ENCODE measurements around the gene AMPD2.

Gene AMPD2

GRCh38 chr1:109649491-109649914 lies 29.9 kb downstream of the AMPD2 start:
- H3K79me2 ChIP-seq (ENCODE audit: control insufficient read depth, low read length) = no peaks in the 10 kb centered on the region
- peak overlapping the region; percentile 50 for H3K4me2 ChIP-seq (ENCODE audit: low read length)
- H3K27me3 ChIP-seq (ENCODE audit: control insufficient read depth, low read length) = peaks cover 32% of the 10 kb centered on the region
- no peaks in the 10 kb centered on the region for H3K36me3 ChIP-seq (ENCODE audit: control insufficient read depth, low read length)
- H3K4me1 ChIP-seq (ENCODE audit: control insufficient read depth, low read length) = peaks cover 5% of the 10 kb centered on the region
- no peak overlapping the region for H3K27ac ChIP-seq (ENCODE audit: low read depth, low read length)
- H3K4me3 ChIP-seq (ENCODE audit: low read length) = peak overlapping the region; percentile 40
- no peaks in the 10 kb centered on the region for H3F3A ChIP-seq (ENCODE audit: control insufficient read depth, insufficient read depth)
- no peaks in the 10 kb centered on the region for H3K9me2 ChIP-seq (replicated peaks; ENCODE audit: control insufficient read depth, low read length)
- no peaks in the 10 kb centered on the region for H4K20me1 ChIP-seq (ENCODE audit: control insufficient read depth, insufficient read depth, low read depth, low read length)
- H3K9me3 ChIP-seq (ENCODE audit: control insufficient read depth, insufficient read depth, low read length) = no peaks in the 10 kb centered on the region
- TF ChIP-seq EZH2phosphoT487 (IDR thresholded peaks at IDR 0.05; ENCODE audit: borderline replicate concordance, low read length) (no peak), CTCF (IDR thresholded peaks at IDR 0.05; ENCODE audit: low read depth, low read length, poor library complexity, severe bottlenecking) (peak; percentile 41)

GRCh38 chr1:109650609-109651008 lies 31.0 kb downstream of the AMPD2 start:
- H3K27ac ChIP-seq (ENCODE audit: low read depth, low read length) = no peak overlapping the region
- H4K20me1 ChIP-seq (ENCODE audit: control insufficient read depth, insufficient read depth, low read depth, low read length) = no peaks in the 10 kb centered on the region
- peaks cover 35% of the 10 kb centered on the region for H3K27me3 ChIP-seq (ENCODE audit: control insufficient read depth, low read length)
- no peaks in the 10 kb centered on the region for H3K79me2 ChIP-seq (ENCODE audit: control insufficient read depth, low read length)
- H3K9me3 ChIP-seq (ENCODE audit: control insufficient read depth, insufficient read depth, low read length) = no peaks in the 10 kb centered on the region
- H3K4me2 ChIP-seq (ENCODE audit: low read length) = no peak overlapping the region
- H3K36me3 ChIP-seq (ENCODE audit: control insufficient read depth, low read length) = no peaks in the 10 kb centered on the region
- H3K4me1 ChIP-seq (ENCODE audit: control insufficient read depth, low read length) = peaks cover 16% of the 10 kb centered on the region
- H3K9me2 ChIP-seq (replicated peaks; ENCODE audit: control insufficient read depth, low read length) = no peaks in the 10 kb centered on the region
- H3F3A ChIP-seq (ENCODE audit: control insufficient read depth, insufficient read depth) = no peaks in the 10 kb centered on the region
- H3K4me3 ChIP-seq (ENCODE audit: low read length) = no peak overlapping the region
- no peak for TF ChIP-seq EZH2phosphoT487 (IDR thresholded peaks at IDR 0.05; ENCODE audit: borderline replicate concordance, low read length)
- no peak for TF ChIP-seq CTCF (IDR thresholded peaks at IDR 0.05; ENCODE audit: low read depth, low read length, poor library complexity, severe bottlenecking)

GRCh38 chr1:109652402-109652801 lies 32.8 kb downstream of the AMPD2 start:
- no peaks in the 10 kb centered on the region for H3K9me3 ChIP-seq (ENCODE audit: control insufficient read depth, insufficient read depth, low read length)
- H3K36me3 ChIP-seq (ENCODE audit: control insufficient read depth, low read length) = no peaks in the 10 kb centered on the region
- no peak overlapping the region for H3K4me2 ChIP-seq (ENCODE audit: low read length)
- peaks cover 35% of the 10 kb centered on the region for H3K27me3 ChIP-seq (ENCODE audit: control insufficient read depth, low read length)
- H3K27ac ChIP-seq (ENCODE audit: low read depth, low read length) = no peak overlapping the region
- H3F3A ChIP-seq (ENCODE audit: control insufficient read depth, insufficient read depth) = no peaks in the 10 kb centered on the region
- no peak overlapping the region for H3K4me3 ChIP-seq (ENCODE audit: low read length)
- no peaks in the 10 kb centered on the region for H3K9me2 ChIP-seq (replicated peaks; ENCODE audit: control insufficient read depth, low read length)
- peaks cover 21% of the 10 kb centered on the region for H3K4me1 ChIP-seq (ENCODE audit: control insufficient read depth, low read length)
- no peaks in the 10 kb centered on the region for H3K79me2 ChIP-seq (ENCODE audit: control insufficient read depth, low read length)
- TF ChIP-seq EZH2phosphoT487 (IDR thresholded peaks at IDR 0.05; ENCODE audit: borderline replicate concordance, low read length) = no peak
- no peak for TF ChIP-seq CTCF (IDR thresholded peaks at IDR 0.05; ENCODE audit: low read depth, low read length, poor library complexity, severe bottlenecking)
- no peaks in the 10 kb centered on the region for H4K20me1 ChIP-seq (ENCODE audit: control insufficient read depth, insufficient read depth, low read depth, low read length)

Measured in DOHH2 (cell line).